AG09309 (cell line): ENCODE data around the gene AP2A2.

Source experiments
- DNase-seq: peaks from one replicate; pipeline ENCODE4 v3.0.0-alpha.2; 2010; ENCODE audit warnings: low read depth
- H3K4me3 ChIP-seq: 2 replicates; pipeline ENCODE4 v1.5.1; 2011; ENCODE audit warnings: mild to moderate bottlenecking, low read depth, low read length, moderate library complexity; ENCODE audit not compliant: control insufficient read depth
- TF ChIP-seq, protein P1 (sequence below): IDR thresholded peaks from 2 replicates; pipeline ENCODE4 v1.5.1; 2011; ENCODE audit warnings: mild to moderate bottlenecking, low read depth, low read length, inconsistent platforms; ENCODE audit not compliant: insufficient read depth, control insufficient read depth; ENCODE audit errors: missing control alignments

AP2A2 gene

DNA sequence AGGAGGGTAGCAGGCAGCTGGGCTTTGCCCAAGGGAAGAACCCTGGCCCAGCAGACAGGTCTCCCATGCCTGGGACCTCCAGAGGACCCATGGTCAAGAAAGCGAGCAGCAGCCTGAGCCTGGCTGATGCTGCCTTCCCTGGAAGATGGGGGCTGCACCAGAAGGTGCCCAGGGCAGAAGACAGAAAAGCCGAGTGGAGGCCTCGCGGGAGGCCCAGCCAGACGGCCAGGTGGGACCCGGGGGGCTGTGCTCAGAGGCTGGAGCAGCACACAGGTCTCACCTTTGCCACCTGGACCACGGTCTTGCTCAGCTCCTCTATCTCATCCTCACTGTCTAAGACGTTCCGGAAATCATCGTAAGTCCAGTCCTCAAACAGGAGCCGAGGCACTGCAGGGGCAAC is 25.9 kb upstream of the AP2A2 start:
- H3K4me3 ChIP-seq = no peak overlapping the region
- no peak for DNase-seq
- TF ChIP-seq, protein P1, sequence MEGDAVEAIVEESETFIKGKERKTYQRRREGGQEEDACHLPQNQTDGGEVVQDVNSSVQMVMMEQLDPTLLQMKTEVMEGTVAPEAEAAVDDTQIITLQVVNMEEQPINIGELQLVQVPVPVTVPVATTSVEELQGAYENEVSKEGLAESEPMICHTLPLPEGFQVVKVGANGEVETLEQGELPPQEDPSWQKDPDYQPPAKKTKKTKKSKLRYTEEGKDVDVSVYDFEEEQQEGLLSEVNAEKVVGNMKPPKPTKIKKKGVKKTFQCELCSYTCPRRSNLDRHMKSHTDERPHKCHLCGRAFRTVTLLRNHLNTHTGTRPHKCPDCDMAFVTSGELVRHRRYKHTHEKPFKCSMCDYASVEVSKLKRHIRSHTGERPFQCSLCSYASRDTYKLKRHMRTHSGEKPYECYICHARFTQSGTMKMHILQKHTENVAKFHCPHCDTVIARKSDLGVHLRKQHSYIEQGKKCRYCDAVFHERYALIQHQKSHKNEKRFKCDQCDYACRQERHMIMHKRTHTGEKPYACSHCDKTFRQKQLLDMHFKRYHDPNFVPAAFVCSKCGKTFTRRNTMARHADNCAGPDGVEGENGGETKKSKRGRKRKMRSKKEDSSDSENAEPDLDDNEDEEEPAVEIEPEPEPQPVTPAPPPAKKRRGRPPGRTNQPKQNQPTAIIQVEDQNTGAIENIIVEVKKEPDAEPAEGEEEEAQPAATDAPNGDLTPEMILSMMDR = no peak

DNA sequence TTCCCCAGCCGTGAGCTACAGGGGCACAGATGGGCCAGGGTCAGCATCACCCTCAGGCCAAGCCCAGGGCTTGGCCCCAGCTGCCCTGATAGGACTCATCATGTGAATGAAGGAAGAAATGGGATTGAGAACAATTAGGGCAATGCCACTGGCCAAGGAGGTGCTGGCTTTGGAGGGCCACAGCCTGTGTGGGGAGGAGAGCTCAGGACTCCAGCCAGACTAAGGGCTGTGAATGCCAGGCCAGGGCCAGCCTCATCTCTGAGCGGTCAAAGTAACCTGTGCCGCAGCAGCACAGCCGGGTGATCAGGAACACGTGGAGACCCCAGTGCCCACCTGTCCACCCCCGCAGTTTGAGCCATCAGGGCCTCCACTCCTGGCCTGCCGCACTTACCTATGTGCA is 25.1 kb upstream of the AP2A2 start:
- TF ChIP-seq, protein P1 = no peak
- H3K4me3 ChIP-seq = no peak overlapping the region
- no peak for DNase-seq

DNA sequence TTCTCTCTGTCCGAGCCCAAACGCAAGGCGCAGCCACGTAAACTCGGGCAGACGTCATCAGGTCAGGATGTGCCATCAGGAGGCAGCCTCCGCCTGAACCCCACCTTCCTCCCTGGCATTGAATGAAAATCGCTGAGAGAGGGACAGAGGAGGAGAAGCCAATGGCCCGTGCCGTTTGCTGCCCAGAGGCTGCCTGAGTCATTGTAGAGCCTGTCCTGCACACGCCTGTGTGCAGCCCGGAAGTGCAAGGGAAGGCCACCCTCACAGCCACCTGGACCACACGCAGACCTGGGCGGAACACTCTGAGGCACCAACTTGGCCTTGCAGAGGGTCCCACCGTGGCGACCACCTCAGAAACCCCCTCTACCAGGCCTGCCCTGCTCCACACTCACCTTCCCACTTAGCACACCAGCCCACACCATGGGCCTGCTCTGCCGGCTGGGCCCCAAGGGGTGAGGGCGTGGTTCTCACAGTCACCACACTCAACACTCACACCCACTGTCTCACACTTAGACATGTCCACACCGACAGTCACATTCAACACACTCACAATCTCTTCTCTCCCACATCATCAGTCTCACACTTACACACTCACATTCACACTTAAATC is 24.1 kb upstream of the AP2A2 start:
- no peak overlapping the region for H3K4me3 ChIP-seq
- DNase-seq = no peak
- TF ChIP-seq, protein P1 = no peak

DNA sequence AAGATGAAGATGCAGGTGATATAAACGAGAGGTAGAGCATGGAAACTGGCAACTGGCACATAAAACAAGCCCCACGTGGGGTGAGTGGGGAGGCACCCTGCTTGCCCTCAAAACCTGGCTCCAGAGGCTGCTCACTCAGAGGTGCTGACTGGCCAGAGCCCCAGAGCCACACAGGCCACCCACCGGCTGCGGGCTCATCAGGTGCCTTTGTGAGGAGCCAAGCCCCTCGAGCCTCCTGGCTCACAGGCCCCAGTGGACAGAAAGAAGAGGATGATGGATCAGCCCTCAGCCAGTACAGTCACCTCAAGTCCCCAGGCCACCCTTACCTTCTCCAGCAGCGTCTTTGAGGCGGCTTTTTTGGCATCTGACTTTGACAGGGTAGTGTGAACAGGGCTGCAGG is 21.3 kb upstream of the AP2A2 start:
- DNase-seq = no peak
- TF ChIP-seq, protein P1 = no peak
- H3K4me3 ChIP-seq = no peak overlapping the region

DNA sequence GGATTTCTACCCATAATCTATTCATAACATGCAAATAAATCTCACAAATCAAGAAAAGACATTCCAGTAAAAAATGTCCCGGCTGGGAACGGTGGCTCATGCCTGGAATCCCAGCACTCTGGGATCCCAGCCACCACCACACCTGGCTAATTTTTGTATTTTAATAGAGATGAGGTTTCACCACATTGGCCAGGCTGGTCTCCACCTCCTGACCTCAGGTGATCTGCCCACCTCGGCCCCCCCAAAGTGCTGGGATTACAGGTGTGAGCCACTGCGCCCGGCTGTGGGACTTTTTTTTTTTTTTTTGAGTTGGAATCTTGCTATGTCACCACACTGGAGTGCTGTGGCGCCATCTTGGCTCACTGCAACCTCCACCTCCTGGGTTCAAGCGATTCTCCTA is 19.7 kb upstream of the AP2A2 start:
- no peak for DNase-seq
- TF ChIP-seq, protein P1 = no peak
- no peak overlapping the region for H3K4me3 ChIP-seq

DNA sequence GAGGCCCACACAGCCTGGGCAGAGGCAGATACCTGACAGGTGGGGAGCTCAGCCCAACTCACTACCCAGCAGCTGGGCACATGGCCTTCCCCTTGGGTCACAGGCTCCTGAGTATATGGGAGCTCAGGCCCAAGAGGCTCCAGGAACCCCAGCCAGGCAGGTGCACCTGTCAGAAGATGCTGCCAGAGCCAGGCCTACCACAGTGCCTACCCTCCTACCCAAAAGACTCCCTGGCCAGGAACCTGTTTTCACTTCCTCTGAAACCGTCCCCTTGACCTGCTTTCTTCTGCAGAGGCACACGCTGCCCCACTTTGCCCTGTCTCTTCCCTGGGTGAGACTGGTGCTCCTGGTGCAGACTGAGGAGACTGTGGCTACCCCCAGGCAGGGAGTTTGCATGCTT is 18.0 kb upstream of the AP2A2 start:
- H3K4me3 ChIP-seq = no peak overlapping the region
- TF ChIP-seq, protein P1 = no peak
- no peak for DNase-seq

DNA sequence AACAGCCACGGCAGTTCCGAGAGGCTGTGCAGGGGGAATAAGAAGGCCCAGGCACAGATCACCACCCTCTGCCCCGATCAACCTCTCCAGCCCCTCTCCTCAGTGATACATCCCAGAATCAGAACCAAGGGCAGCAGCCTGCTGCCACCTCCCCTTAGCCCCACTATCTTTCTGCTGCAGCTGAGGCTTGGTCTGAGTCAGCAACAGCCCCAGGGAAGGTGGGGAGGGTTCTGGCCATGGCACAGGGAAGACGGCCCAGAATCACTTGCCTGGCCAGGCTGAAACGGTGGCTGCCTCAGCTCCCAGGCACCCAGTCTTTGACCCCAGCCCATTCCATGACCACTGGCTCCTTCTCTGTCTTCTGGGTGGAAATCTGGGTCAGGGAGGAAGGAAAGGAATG is 17.4 kb upstream of the AP2A2 start:
- TF ChIP-seq, protein P1 = no peak
- no peak overlapping the region for H3K4me3 ChIP-seq
- no peak for DNase-seq
